ENCODE results near the gene GRAMD1B. TPM values are rescaled to one million over a fixed set of nuclear protein-coding genes. Genes with fewer than 3 reads are reported as not detected.

GRAMD1B gene
- total RNA-seq, 2 experiments from 2014 or later, result 36.8 to 39.0 TPM

DNA sequence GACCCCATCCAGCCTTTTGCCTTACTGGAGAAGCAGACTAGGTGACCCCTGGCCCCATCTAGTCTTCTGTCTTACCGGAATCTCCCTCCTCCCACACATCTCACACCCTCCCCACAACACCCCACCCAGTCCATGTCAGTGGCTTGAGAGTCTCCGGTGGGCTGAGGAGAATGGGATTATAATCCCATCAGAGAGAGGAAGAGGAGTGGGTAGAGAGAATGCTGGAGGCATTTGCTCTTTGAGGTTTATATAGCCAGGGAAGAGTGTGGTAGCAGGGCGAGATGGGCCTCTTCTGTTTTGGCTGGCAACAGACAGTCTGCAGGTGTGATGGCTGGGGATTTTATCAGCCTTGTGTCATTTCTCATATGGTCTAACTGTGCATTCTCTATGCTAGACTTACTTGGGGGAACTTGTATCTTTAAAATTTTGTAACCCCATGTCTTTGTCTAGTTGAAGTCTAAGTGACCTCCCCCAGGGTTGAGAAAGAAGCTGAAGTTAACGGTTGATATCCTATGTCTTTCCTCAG, 50.3 kb downstream of the GRAMD1B start:
- intact Hi-C loops (cut with micrococcal nuclease), result no loop called here

DNA sequence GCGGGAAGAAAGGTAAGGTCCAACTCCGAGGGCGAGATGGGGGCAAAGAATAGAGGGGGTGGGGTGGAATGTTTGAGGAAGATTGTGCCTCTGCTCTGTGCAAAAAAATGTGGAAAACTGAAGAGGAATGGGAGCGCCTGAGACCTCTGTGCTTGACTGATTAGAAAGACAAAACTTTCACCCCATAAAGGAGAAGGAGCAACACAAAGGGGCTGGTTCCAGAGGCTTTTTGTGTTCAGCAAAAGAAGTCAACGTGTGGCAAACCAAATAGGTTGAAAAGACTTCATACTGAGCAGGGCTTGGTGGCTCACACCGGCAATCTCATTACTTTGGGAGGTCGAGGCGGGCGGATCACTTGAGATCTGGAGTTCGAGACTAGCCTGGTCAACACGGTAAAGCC, 50.8 kb downstream of the GRAMD1B start:
- Mint-ChIP-seq H3K9me3 (no peaks in the 10 kb centered on the region), H3K4me1 (ENCODE audit: low read depth) (peaks cover 46% of the 10 kb centered on the region)
- POLR2A ChIA-PET, result no interaction called here

More for the DNA sequence above, 50.3 kb downstream of the GRAMD1B start:
- no peak for DNase-seq
- POLR2A ChIA-PET, result no interaction called here
- Mint-ChIP-seq H3K27me3 (no peaks in the 10 kb centered on the region), H3K4me3 (no peak overlapping the region), H3K9me3 (no peaks in the 10 kb centered on the region), H3K36me3 (peaks cover 26% of the 10 kb centered on the region), H3K27ac (peak overlapping the region; percentile 4), H3K4me1 (ENCODE audit: low read depth) (peaks cover 46% of the 10 kb centered on the region)
- CTCF ChIA-PET, result interaction anchor here (0.5 to 9.5 kb wide), 8 partner anchors 19 to 377 kb away, joined by 3 to 273 read pairs (median 8); partner anchors contain the start of gene SCN3B

DNA sequence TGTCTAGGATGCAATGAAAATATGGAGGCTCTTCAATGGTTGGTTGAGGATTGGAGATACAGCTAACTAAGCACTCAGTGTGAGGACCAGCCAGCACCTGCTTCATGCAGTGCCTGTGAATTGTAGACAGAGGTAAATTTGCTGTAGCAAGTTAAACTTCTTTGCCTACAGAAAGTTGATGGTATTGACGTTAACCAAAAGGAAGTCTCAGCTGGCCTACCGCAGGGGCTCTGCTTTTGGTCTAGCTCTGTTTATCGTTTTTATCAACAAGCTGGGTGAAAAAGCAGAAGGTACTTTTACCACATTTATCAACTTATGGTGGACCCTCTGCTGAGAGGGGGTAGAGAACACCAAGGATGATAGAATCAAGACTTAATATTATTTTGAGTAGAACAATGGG, 51.6 kb downstream of the GRAMD1B start:
- H3K4me1 Mint-ChIP-seq (ENCODE audit: low read depth), result peaks cover 46% of the 10 kb centered on the region
- no peak overlapping the region for H3K27ac Mint-ChIP-seq
- no peaks in the 10 kb centered on the region for H3K9me3 Mint-ChIP-seq
- no peak overlapping the region for H3K4me3 Mint-ChIP-seq
- DNase-seq, result no peak
- H3K27me3 Mint-ChIP-seq, result no peaks in the 10 kb centered on the region
- H3K36me3 Mint-ChIP-seq, result peaks cover 30% of the 10 kb centered on the region
- intact Hi-C loops (cut with micrococcal nuclease), result no loop called here
- POLR2A ChIA-PET, result no interaction called here
- CTCF ChIA-PET, result interaction anchor here (9.5 kb wide), 1 partner anchor 74 kb away, joined by 273 read pairs; no protein-coding TSS in a partner anchor

More for the DNA sequence above, 50.8 kb downstream of the GRAMD1B start:
- Mint-ChIP-seq H3K27me3 (no peaks in the 10 kb centered on the region), H3K36me3 (peaks cover 29% of the 10 kb centered on the region), H3K4me3 (no peak overlapping the region), H3K27ac (no peak overlapping the region)
- intact Hi-C loops (cut with micrococcal nuclease), result no loop called here
- CTCF ChIA-PET, result interaction anchor here (0.5 to 9.5 kb wide), 4 partner anchors 73 to 378 kb away, joined by 3 to 273 read pairs (median 13); no protein-coding TSS in a partner anchor
- no peak for DNase-seq

- Mint-ChIP-seq H3K9me3 (no peaks in the 10 kb centered on the region), H3K27me3 (no peaks in the 10 kb centered on the region), H3K27ac (no peak overlapping the region), H3K4me1 (ENCODE audit: low read depth) (peaks cover 46% of the 10 kb centered on the region), H3K36me3 (peaks cover 30% of the 10 kb centered on the region), H3K4me3 (no peak overlapping the region)
- ChIA-PET POLR2A (interaction anchor here (1.2 kb wide), 1 partner anchor 28 kb away, joined by 3 read pairs; no protein-coding TSS in a partner anchor), CTCF (interaction anchor here (0.9 to 9.5 kb wide), 2 partner anchors 74 to 75 kb away, joined by 9 to 273 read pairs; no protein-coding TSS in a partner anchor)
- no peak for DNase-seq
- intact Hi-C loops (cut with micrococcal nuclease), result no loop called here
These were observed 52.1 kb downstream of the GRAMD1B start for GRCh38 chr11:123482218-123482617.

- H3K9me3 Mint-ChIP-seq, result no peaks in the 10 kb centered on the region
- ChIA-PET CTCF (interaction anchor here (0.5 to 1.0 kb wide), 5 partner anchors 76 to 381 kb away, joined by 3 to 9 read pairs (median 3); no protein-coding TSS in a partner anchor), POLR2A (interaction anchor here (0.6 to 1.2 kb wide), 3 partner anchors 19 to 29 kb away, joined by 3 to 5 read pairs (median 3); no protein-coding TSS in a partner anchor)
- no peaks in the 10 kb centered on the region for H3K27me3 Mint-ChIP-seq
- H3K36me3 Mint-ChIP-seq, result peaks cover 30% of the 10 kb centered on the region
- H3K27ac Mint-ChIP-seq, result peak overlapping the region; percentile 57
- H3K4me3 Mint-ChIP-seq, result no peak overlapping the region
- intact Hi-C loops (cut with micrococcal nuclease), result no loop called here
- DNase-seq, result peak; percentile 37
- H3K4me1 Mint-ChIP-seq (ENCODE audit: low read depth), result peaks cover 43% of the 10 kb centered on the region
These were observed 53.0 kb downstream of the GRAMD1B start for GRCh38 chr11:123483058-123483457.

DNA sequence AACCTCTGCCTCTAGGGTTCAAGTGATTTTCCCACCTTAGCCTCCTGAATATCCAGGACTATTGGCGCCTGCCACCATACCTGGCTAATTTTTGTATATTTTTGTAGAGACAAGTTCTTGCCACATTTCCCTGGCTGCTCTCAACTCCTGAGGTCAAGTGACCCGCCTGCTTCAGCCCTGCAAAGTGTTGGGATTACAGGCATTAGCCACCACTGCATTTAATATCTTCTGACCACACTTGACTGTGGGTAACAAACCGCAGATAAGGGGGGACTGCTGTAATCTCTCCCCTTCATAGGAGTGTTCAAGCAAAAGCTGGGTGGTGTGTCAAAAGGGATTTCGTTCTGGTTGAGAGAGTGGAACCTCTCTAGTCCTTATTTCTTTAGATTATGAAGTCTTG, 53.4 kb downstream of the GRAMD1B start:
- H3K9me3 Mint-ChIP-seq, result no peaks in the 10 kb centered on the region
- POLR2A ChIA-PET, result interaction anchor here (0.6 to 1.2 kb wide), 3 partner anchors 20 to 29 kb away, joined by 3 to 5 read pairs (median 3); no protein-coding TSS in a partner anchor
- no peak overlapping the region for H3K27ac Mint-ChIP-seq
- intact Hi-C loops (cut with micrococcal nuclease), result no loop called here
- no peaks in the 10 kb centered on the region for H3K27me3 Mint-ChIP-seq
- H3K4me1 Mint-ChIP-seq (ENCODE audit: low read depth), result peaks cover 39% of the 10 kb centered on the region
- CTCF ChIA-PET, result interaction anchor here (0.6 to 1.0 kb wide), 3 partner anchors 99 to 236 kb away, joined by 3 to 4 read pairs (median 3); no protein-coding TSS in a partner anchor
- no peak overlapping the region for H3K4me3 Mint-ChIP-seq
- peaks cover 30% of the 10 kb centered on the region for H3K36me3 Mint-ChIP-seq
- no peak for DNase-seq

- H3K4me3 Mint-ChIP-seq, result no peak overlapping the region
- CTCF ChIA-PET, result interaction anchor here (1.0 kb wide), 1 partner anchor 77 kb away, joined by 3 read pairs; no protein-coding TSS in a partner anchor
- no peaks in the 10 kb centered on the region for H3K27me3 Mint-ChIP-seq
- peaks cover 30% of the 10 kb centered on the region for H3K36me3 Mint-ChIP-seq
- DNase-seq, result no peak
- H3K9me3 Mint-ChIP-seq, result no peaks in the 10 kb centered on the region
- peaks cover 31% of the 10 kb centered on the region for H3K4me1 Mint-ChIP-seq (ENCODE audit: low read depth)
- POLR2A ChIA-PET, result no interaction called here
- intact Hi-C loops (cut with micrococcal nuclease), result no loop called here
- H3K27ac Mint-ChIP-seq, result no peak overlapping the region
These were observed 54.4 kb downstream of the GRAMD1B start for GRCh38 chr11:123484448-123484847.

GRCh38 chr11:123487157-123487744, 57.2 kb downstream of the GRAMD1B start:
- CTCF ChIA-PET, result interaction anchor here (1.0 to 1.4 kb wide), 4 partner anchors 9 to 226 kb away, joined by 3 to 5 read pairs (median 4); no protein-coding TSS in a partner anchor
- no peak for DNase-seq
- no peaks in the 10 kb centered on the region for H3K27me3 Mint-ChIP-seq
- H3K27ac Mint-ChIP-seq, result no peak overlapping the region
- H3K4me3 Mint-ChIP-seq, result no peak overlapping the region
- H3K4me1 Mint-ChIP-seq (ENCODE audit: low read depth), result peaks cover 12% of the 10 kb centered on the region
- H3K36me3 Mint-ChIP-seq, result peaks cover 16% of the 10 kb centered on the region
- POLR2A ChIA-PET, result no interaction called here
- intact Hi-C loops (cut with micrococcal nuclease), result no loop called here
- H3K9me3 Mint-ChIP-seq, result no peaks in the 10 kb centered on the region

DNA sequence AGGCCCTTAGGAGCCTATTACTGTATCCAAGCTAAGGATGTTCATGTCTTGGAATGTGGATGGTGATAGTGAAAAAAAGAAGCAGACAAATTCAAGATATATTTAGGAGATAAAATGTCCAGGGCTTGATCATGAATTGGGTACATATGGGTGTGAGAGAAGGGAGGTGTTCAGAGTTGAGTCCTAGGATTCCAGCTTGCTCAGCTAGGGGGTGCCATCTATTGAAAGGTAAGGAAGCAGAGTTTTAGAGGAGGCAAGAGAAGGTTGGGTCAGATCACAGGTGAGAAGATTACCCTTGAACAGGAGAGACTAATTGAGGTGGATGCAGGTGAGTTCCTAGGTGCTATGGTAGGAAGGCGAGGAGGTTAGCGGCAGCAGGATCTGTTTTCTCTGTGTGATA, 60.5 kb downstream of the GRAMD1B start:
- no peaks in the 10 kb centered on the region for H3K27me3 Mint-ChIP-seq
- CTCF ChIA-PET, result no interaction called here
- no peak for DNase-seq

GRCh38 chr11:123491241-123491640, 61.2 kb downstream of the GRAMD1B start:
- Mint-ChIP-seq H3K9me3 (no peaks in the 10 kb centered on the region), H3K27ac (no peak overlapping the region), H3K36me3 (no peaks in the 10 kb centered on the region), H3K4me1 (ENCODE audit: low read depth) (no peaks in the 10 kb centered on the region), H3K4me3 (no peak overlapping the region), H3K27me3 (no peaks in the 10 kb centered on the region)
- DNase-seq, result no peak
- POLR2A ChIA-PET, result no interaction called here
- intact Hi-C loops (cut with micrococcal nuclease), result no loop called here
- CTCF ChIA-PET, result interaction anchor here (0.9 kb wide), 1 partner anchor 84 kb away, joined by 3 read pairs; no protein-coding TSS in a partner anchor

More for the DNA sequence above, 60.5 kb downstream of the GRAMD1B start:
- Mint-ChIP-seq H3K4me3 (no peak overlapping the region), H3K4me1 (ENCODE audit: low read depth) (no peaks in the 10 kb centered on the region), H3K9me3 (no peaks in the 10 kb centered on the region), H3K36me3 (peaks cover 3% of the 10 kb centered on the region), H3K27ac (no peak overlapping the region)
- intact Hi-C loops (cut with micrococcal nuclease), result no loop called here
- POLR2A ChIA-PET, result no interaction called here

- CTCF ChIA-PET, result interaction anchor here (2.1 kb wide), 1 partner anchor 18 kb away, joined by 7 read pairs; no protein-coding TSS in a partner anchor
- no peaks in the 10 kb centered on the region for H3K4me1 Mint-ChIP-seq (ENCODE audit: low read depth)
- H3K9me3 Mint-ChIP-seq, result no peaks in the 10 kb centered on the region
- DNase-seq, result no peak
- H3K27ac Mint-ChIP-seq, result no peak overlapping the region
- no peaks in the 10 kb centered on the region for H3K36me3 Mint-ChIP-seq
- H3K27me3 Mint-ChIP-seq, result no peaks in the 10 kb centered on the region
- H3K4me3 Mint-ChIP-seq, result no peak overlapping the region
- POLR2A ChIA-PET, result no interaction called here
- intact Hi-C loops (cut with micrococcal nuclease), result no loop called here
These were observed 63.4 kb downstream of the GRAMD1B start for GRCh38 chr11:123493349-123494063.
